Stimulated activated CD4-positive, alpha-beta T cell treated with anti-CD3 and anti-CD28 coated beads, Interleukin-4, amount 100 ng/mL, for 48 hours (primary cell): ENCODE data around the gene TSC22D4.
"Not testable (repeated sequence)": the region's sequence is repeated elsewhere in the genome, so short reads cannot be mapped to it uniquely, and the experiment has no call there.

ENCODE experiments used
- DNase-seq, 2 donors: peaks; one replicate each; pipeline ENCODE4 v3.0.0-alpha.2; 2020; ENCODE audit warnings: low read depth in 2 of 2

Gene TSC22D4

GRCh38 chr7:100478958-100479660 lies at the start of gene TSC22D4:
TSS of gene TSC22D4 (minus strand) at chr7:100479214. CDS start at chr7:100478038, 1,176 bp downstream.
- DNase-seq: peak; percentile 87 to 92

- DNase-seq: not testable (repeated sequence)
Observed at GRCh38 chr7:100528108-100528866, 49.3 kb upstream of the TSC22D4 start.

DNA sequence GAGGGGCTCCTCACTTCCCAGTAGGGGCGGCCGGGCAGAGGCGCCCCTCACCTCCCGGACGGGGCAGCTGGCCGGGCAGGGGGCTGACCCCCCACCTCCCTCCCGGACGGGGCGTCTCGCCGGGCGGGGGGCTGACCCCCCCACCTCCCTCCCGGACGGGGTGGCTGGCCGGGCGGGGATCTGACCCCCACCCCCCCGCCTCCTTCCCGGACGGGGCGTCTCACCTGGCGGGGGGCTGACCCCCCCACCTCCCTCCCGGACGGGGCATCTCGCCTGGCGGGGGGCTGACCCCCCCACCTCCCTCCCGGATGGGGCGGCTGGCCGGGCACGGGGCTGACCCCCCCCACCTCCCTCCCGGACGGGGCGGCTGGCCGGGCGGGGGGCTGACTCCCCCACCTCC lies 44.2 kb upstream of the TSC22D4 start:
- DNase-seq: not testable (repeated sequence)

DNA sequence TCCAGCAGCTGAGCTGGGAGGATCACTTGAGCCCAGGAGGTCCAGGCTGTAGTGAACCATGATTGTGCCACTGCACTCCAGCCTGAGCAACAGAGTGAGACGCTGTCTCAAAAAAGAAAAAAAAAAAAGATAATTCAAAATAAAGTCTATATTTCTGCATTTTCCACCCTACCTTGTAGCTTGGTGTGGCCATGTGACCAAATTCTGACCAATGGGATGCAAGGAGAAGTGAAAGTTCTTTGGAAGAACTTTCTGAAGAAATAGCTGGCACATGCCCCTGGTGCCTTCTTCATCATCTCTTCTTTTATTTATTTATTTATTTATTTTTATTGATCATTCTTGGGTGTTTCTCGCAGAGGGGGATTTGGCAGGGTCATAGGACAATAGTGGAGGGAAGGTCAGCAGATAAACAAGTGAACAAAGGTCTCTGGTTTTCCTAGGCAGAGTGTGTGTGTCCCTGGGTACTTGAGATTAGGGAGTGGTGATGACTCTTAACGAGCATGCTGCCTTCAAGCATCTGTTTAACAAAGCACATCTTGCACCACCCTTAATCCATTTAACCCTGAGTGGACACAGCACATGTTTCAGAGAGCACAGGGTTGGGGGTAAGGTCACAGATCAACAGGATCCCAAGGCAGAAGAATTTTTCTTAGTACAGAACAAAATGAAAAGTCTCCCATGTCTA lies 43.0 kb upstream of the TSC22D4 start:
- DNase-seq: not testable (repeated sequence)

GRCh38 chr7:100521076-100521475 lies 42.1 kb upstream of the TSC22D4 start:
- DNase-seq: no peak

- DNase-seq: no peak
Observed at GRCh38 chr7:100520138-100520537, 41.1 kb upstream of the TSC22D4 start.

- no peak for DNase-seq
Observed at GRCh38 chr7:100519580-100519979, 40.6 kb upstream of the TSC22D4 start.

DNA sequence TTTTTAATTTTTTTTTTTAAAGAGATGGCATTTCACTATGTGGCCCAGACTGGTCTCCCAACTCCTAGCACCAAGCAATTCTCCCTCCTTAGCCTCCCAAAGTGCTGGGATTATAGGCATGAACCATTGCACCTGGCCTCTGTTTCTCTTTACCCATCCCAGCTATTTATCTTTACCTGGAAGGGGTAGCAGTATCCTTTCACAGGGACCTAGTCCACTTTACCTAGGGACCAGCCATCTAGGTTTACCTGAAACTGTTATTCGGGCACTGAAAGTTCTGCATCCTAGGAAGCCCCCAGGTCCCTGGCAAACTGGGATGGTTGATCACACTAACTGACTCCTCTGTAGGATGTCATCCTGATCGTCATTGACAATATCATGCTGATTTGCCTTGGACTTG lies 38.3 kb upstream of the TSC22D4 start:
- no peak for DNase-seq

DNA sequence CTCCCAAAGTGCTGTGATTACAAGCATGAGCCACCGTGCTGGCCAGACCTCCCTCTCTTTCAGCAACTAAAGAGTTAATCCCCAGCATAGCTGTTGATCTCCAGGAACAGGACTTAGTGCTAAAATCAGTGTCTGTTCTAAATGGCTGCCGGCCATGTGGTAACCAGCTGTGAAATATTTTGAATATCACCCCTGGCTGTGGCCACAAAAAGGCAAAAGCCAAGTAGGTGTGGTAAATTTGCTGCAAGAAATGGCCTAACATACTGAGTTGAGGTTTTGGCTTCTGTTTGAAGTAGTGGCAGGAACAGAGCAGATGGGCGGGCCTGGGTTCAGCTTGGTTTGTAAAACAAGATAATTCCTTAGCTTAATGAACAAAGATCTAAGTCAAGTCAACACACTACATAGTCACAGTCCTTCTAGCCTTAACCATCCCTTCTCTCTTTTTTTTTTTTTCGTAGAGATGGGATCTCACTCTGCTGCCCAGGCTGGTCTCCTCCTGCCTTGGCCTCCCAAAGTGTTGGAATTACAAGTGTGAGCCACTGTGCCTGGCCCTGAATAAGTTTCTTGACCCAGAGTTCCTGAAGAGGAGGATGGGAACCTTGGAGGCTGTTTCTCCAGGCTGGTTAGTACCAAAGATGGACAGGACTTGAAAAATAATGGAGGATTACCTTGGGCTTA lies 37.3 kb upstream of the TSC22D4 start:
- no peak for DNase-seq

GRCh38 chr7:100515072-100515532 lies 36.1 kb upstream of the TSC22D4 start:
- DNase-seq: no peak

DNA sequence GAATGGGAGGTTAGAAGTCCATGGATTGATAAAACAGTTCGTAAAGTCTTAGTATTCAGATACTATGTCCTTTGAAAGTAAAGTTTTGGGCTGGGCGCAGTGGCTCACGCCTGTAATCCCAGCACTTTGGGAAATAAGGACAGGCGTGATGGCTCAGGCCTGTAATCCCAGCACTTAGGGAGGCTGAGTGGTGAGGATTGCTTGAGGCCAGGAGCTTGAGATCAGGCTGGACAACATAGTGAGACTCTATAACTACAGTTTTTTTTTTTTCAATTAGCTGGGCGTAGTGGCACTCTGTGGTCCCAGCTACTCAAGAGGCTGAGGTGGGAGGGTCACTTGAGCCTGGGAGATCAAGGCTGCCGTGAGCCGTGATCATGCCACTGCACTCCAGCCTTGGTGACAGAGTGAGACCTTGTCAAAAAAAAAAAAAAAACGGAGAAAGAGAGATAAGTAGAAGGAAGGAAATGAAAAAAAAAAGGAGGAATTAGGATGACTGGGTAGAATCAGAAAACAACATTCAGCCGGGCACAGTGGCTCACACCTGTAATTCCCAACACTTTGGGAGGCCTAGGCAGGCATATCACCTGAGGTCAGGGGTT lies 34.3 kb upstream of the TSC22D4 start:
- no peak for DNase-seq

GRCh38 chr7:100510437-100511239 lies 31.6 kb upstream of the TSC22D4 start:
- no peak for DNase-seq

DNA sequence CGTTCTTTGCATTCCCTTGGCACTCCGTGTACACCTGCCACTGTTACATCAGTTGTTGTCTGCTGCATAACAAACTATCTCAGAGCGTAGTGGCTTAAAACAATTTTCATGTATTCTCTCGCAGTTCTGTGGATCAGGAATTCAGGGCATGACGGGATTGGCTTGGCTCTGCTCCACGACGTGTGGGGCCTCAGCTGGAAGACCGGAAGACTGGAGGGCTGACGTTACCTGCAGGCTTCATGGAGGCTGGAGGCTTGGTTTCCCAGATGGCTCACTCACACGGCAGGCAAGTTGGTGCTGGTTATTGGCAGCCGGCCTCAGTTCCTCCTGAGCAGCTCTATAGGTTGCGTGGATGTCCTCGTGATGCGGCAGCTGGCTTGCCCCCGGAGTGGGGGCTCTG lies 30.2 kb upstream of the TSC22D4 start:
- DNase-seq: no peak

GRCh38 chr7:100506356-100506923 lies 27.4 kb upstream of the TSC22D4 start:
- DNase-seq: no peak

- DNase-seq: no peak
Observed at GRCh38 chr7:100504887-100505611, 26.0 kb upstream of the TSC22D4 start.

- DNase-seq: not testable (repeated sequence)
Observed at GRCh38 chr7:100504031-100504430, 25.0 kb upstream of the TSC22D4 start.

GRCh38 chr7:100500743-100501142 lies 21.7 kb upstream of the TSC22D4 start:
- DNase-seq: not testable (repeated sequence)

DNA sequence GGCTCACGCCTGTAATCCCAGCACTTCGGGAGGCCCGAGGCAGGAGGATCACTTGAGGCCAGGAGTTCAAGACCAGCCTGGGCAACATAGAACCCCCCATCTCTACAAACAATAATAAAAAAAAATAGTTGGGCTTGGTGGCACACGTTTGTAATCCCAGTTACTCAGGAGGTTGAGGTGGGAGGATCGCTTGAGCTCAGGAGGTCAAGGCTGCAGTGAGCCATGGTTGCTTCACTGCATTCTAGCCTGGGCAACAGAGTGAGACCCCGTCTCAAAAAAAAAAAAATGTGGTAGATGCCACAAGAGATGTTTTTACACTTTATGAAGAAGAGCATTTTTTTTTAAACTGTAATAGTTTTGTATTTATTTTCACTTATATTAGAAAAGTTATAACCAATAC lies 17.5 kb upstream of the TSC22D4 start:
- DNase-seq: no peak

DNA sequence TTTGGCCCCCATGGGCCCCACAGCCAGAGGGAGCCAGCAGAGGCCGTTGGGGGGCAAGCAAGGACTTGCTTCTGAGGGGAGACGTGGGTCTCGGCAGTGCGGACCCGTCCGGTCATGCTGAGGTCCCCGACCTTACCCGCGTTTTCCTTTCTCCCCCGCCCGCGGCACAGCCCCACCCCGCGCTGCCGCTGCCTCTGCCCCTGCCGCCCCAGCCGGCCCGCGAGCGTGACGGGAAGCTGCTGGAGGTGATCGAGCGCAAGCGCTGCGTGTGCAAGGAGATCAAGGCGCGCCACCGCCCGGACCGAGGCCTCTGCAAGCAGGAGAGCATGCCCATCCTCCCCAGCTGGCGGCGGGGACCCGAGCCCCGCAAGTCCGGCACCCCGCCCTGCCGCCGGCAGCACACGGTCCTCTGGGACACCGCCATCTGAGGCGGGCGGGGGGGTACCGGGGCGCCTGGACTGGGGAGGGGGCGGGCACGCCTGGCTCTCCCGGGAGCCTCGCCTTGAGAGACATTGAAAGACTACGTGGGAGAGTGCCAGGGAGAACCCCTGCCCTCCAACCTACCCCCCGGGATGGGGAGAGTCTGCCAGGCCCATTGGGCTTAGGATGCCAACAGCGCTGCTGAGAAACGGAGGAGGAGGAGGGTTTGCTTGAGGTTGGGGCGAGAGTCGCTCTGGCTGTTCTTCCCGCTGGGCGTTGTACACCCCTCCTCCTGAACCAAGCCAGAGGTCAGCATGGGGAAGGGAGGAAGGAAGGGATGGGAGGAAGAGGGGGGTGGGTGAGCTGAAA lies 14.7 kb upstream of the TSC22D4 start:
- DNase-seq: peak; percentile 47 to 57
